Measurements from ENCODE around the gene IPCEF1. TPM values are rescaled to one million over a fixed set of nuclear protein-coding genes. Genes with fewer than 3 reads are reported as not detected.

The IPCEF1 gene
- total RNA-seq, 2 donors from 2014 or later = 0.51 to 0.93 TPM

- Histone ChIP-seq H3K4me1 (no peaks in the 10 kb centered on the region), H3K9me3 (no peaks in the 10 kb centered on the region), H3K4me3 (no peak overlapping the region), H3K27me3 (no peaks in the 10 kb centered on the region), H3K36me3 (no peaks in the 10 kb centered on the region), H3K27ac (no peak overlapping the region)
- no peak for DNase-seq (ENCODE audit: low spot score)
- TF ChIP-seq CTCF (IDR thresholded peaks at IDR 0.05) = no peak
Measured at GRCh38 chr6:154229786-154230185, 126.8 kb downstream of the IPCEF1 start.

- no peak overlapping the region for H3K4me3 ChIP-seq
- TF ChIP-seq CTCF (IDR thresholded peaks at IDR 0.05) = no peak
- no peaks in the 10 kb centered on the region for H3K4me1 ChIP-seq
- no peaks in the 10 kb centered on the region for H3K9me3 ChIP-seq
- DNase-seq (ENCODE audit: low spot score) = no peak
- no peaks in the 10 kb centered on the region for H3K27me3 ChIP-seq
- H3K36me3 ChIP-seq = no peaks in the 10 kb centered on the region
- H3K27ac ChIP-seq = no peak overlapping the region
Measured at GRCh38 chr6:154228521-154228905, 128.1 kb downstream of the IPCEF1 start.

GRCh38 chr6:154227862-154228520 is 128.6 kb downstream of the IPCEF1 start:
- H3K4me1 ChIP-seq = no peaks in the 10 kb centered on the region
- H3K36me3 ChIP-seq = no peaks in the 10 kb centered on the region
- H3K27ac ChIP-seq = no peak overlapping the region
- no peak for TF ChIP-seq CTCF (IDR thresholded peaks at IDR 0.05)
- no peak overlapping the region for H3K4me3 ChIP-seq
- H3K27me3 ChIP-seq = no peaks in the 10 kb centered on the region
- DNase-seq (ENCODE audit: low spot score) = no peak
- no peaks in the 10 kb centered on the region for H3K9me3 ChIP-seq

- Histone ChIP-seq H3K27me3 (no peaks in the 10 kb centered on the region), H3K27ac (no peak overlapping the region), H3K4me3 (no peak overlapping the region), H3K36me3 (no peaks in the 10 kb centered on the region), H3K4me1 (no peaks in the 10 kb centered on the region), H3K9me3 (no peaks in the 10 kb centered on the region)
- DNase-seq (ENCODE audit: low spot score) = no peak
- TF ChIP-seq CTCF (IDR thresholded peaks at IDR 0.05) = no peak
Measured at GRCh38 chr6:154226461-154226860, 130.1 kb downstream of the IPCEF1 start.

GRCh38 chr6:154223296-154223695 is 133.3 kb downstream of the IPCEF1 start:
- Histone ChIP-seq H3K36me3 (no peaks in the 10 kb centered on the region), H3K27me3 (no peaks in the 10 kb centered on the region), H3K4me1 (no peaks in the 10 kb centered on the region), H3K4me3 (no peak overlapping the region), H3K9me3 (no peaks in the 10 kb centered on the region), H3K27ac (no peak overlapping the region)
- no peak for TF ChIP-seq CTCF (IDR thresholded peaks at IDR 0.05)
- no peak for DNase-seq (ENCODE audit: low spot score)

GRCh38 chr6:154222716-154223115 is 133.9 kb downstream of the IPCEF1 start:
- no peak for DNase-seq (ENCODE audit: low spot score)
- H3K36me3 ChIP-seq = no peaks in the 10 kb centered on the region

More at GRCh38 chr6:154222716-154223115, 133.9 kb downstream of the IPCEF1 start:
- TF ChIP-seq CTCF (IDR thresholded peaks at IDR 0.05) = no peak
- Histone ChIP-seq H3K9me3 (no peaks in the 10 kb centered on the region), H3K4me3 (no peak overlapping the region), H3K27me3 (no peaks in the 10 kb centered on the region), H3K4me1 (no peaks in the 10 kb centered on the region), H3K27ac (no peak overlapping the region)

All from right atrium auricular region (tissue), 2 donors.